ENCODE results near the gene ICE1. TPM values are rescaled to one million over a fixed set of nuclear protein-coding genes. Genes with fewer than 3 reads are reported as not detected.

Gene ICE1
- total RNA-seq, 1 experiment from 2014 or later, result 68.4 TPM

DNA sequence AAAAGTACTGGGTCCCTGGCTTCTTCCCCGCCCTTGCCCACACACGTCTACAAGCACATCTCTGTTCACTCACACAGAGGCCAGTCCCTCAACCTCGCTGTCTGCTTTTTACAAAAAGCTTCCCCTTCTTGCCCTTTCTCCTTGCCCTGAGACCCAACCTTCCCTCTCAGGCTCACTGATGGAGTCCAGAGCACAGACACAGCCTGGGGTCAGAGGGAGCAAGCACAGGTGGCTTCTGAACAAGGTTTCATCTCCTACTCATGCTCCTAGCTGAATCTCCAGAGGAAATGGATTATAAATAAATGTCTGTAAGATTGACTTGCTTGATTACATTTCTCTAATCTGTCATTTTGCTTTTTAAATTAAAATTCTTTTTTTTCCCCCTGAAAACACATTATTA lies 101.8 kb downstream of the ICE1 start:
- H3K4me1 ChIP-seq (replicated peaks; ENCODE audit: insufficient read depth), result no peaks in the 10 kb centered on the region
- H3K9me3 ChIP-seq (ENCODE audit: insufficient read depth, low read depth), result no peaks in the 10 kb centered on the region; the same call in 1 of the 2 replicates
- no peaks in the 10 kb centered on the region for H3F3A ChIP-seq (ENCODE audit: insufficient read depth, low read depth)
- intact Hi-C loops (cut with micrococcal nuclease; ENCODE audit: unreplicated experiment), result no loop called here
- no peak overlapping the region for H3K4me3 ChIP-seq
- no peaks in the 10 kb centered on the region for H3K36me3 ChIP-seq (ENCODE audit: low read depth)
- no peak overlapping the region for H2AFZ ChIP-seq
- BruUV-seq (replicated peaks), result no TSS peak
- no peak overlapping the region for H3K27ac ChIP-seq
- H3K4me2 ChIP-seq, result no peak overlapping the region
- H3K27me3 ChIP-seq (ENCODE audit: insufficient read depth, low read depth), result peaks cover 7% of the 10 kb centered on the region; the same call in 1 of the 2 replicates
- no peak for TF ChIP-seq EZH2 (IDR thresholded peaks at IDR 0.05; ENCODE audit: low read depth)
- TF ChIP-seq, protein P1, sequence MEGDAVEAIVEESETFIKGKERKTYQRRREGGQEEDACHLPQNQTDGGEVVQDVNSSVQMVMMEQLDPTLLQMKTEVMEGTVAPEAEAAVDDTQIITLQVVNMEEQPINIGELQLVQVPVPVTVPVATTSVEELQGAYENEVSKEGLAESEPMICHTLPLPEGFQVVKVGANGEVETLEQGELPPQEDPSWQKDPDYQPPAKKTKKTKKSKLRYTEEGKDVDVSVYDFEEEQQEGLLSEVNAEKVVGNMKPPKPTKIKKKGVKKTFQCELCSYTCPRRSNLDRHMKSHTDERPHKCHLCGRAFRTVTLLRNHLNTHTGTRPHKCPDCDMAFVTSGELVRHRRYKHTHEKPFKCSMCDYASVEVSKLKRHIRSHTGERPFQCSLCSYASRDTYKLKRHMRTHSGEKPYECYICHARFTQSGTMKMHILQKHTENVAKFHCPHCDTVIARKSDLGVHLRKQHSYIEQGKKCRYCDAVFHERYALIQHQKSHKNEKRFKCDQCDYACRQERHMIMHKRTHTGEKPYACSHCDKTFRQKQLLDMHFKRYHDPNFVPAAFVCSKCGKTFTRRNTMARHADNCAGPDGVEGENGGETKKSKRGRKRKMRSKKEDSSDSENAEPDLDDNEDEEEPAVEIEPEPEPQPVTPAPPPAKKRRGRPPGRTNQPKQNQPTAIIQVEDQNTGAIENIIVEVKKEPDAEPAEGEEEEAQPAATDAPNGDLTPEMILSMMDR (conservative IDR thresholded peaks at IDR 0.05), result no peak
- H3K9me2 ChIP-seq (ENCODE audit: insufficient read depth), result no peaks in the 10 kb centered on the region
- H3K79me2 ChIP-seq (ENCODE audit: low read depth), result no peaks in the 10 kb centered on the region
- CTCF ChIA-PET, result no interaction called here
- no peak for DNase-seq
- POLR2A ChIA-PET (ENCODE audit: unreplicated experiment), result no interaction called here
- H4K20me1 ChIP-seq (ENCODE audit: insufficient read depth), result no peaks in the 10 kb centered on the region

GRCh38 chr5:5531371-5531770 lies 108.9 kb downstream of the ICE1 start:
- no peak overlapping the region for H2AFZ ChIP-seq
- no peak for DNase-seq
- H3K9me3 ChIP-seq (ENCODE audit: insufficient read depth, low read depth), result no peaks in the 10 kb centered on the region
- no peaks in the 10 kb centered on the region for H4K20me1 ChIP-seq (ENCODE audit: insufficient read depth)
- no peaks in the 10 kb centered on the region for H3K9me2 ChIP-seq (ENCODE audit: insufficient read depth)
- intact Hi-C loops (cut with micrococcal nuclease; ENCODE audit: unreplicated experiment), result no loop called here
- no peaks in the 10 kb centered on the region for H3K36me3 ChIP-seq (ENCODE audit: low read depth)
- ChIA-PET POLR2A (ENCODE audit: unreplicated experiment) (no interaction called here), CTCF (no interaction called here)
- no peaks in the 10 kb centered on the region for H3K4me1 ChIP-seq (replicated peaks; ENCODE audit: insufficient read depth)
- H3K79me2 ChIP-seq (ENCODE audit: low read depth), result no peaks in the 10 kb centered on the region
- no peaks in the 10 kb centered on the region for H3F3A ChIP-seq (ENCODE audit: insufficient read depth, low read depth)
- H3K27ac ChIP-seq, result no peak overlapping the region
- BruUV-seq (replicated peaks), result no TSS peak
- H3K4me3 ChIP-seq, result no peak overlapping the region
- H3K27me3 ChIP-seq (ENCODE audit: insufficient read depth, low read depth), result peaks cover 54% of the 10 kb centered on the region
- TF ChIP-seq, protein P1 (conservative IDR thresholded peaks at IDR 0.05), result no peak
- no peak for TF ChIP-seq EZH2 (IDR thresholded peaks at IDR 0.05; ENCODE audit: low read depth)
- no peak overlapping the region for H3K4me2 ChIP-seq

DNA sequence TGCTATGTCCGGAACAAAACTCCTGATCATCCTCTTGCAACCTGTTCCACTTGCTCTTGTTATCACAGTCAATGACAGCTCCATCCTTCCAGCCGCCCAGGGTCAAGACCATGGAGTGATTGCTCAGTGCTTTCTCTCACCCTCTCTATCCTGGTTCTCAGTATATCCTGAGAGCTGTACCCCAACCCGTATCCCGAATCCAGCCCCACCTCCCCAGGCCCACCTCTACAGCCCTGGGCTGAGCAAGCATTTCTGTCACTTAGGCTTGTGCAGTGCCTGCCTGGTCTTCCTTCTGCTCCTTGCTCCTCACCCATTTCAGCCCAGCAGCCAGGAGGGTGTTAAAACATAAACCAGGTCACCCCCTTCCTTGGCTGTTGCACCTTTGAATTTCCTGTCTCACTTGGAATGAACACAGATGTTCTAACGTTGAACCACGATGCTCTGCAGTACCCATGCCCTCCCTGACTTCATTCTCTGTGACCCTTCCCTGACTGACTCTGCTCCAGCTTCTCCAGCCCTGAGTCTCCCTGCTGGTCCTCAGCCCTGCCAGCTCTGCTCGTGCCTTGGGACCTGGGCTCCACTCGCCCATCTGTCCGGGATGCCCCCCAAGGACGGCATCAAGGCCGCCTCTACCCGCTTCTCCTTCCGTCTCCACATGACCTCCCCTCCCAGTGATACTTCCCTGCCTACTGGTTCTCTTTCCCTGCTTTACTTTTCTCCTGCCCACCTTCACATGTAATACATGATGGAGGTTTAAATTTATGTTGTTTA lies 110.0 kb downstream of the ICE1 start:
- intact Hi-C loops (cut with micrococcal nuclease; ENCODE audit: unreplicated experiment), result no loop called here
- no peak overlapping the region for H3K4me2 ChIP-seq
- CTCF ChIA-PET, result no interaction called here
- no peaks in the 10 kb centered on the region; the same call in 1 of the 2 replicates for H4K20me1 ChIP-seq (ENCODE audit: insufficient read depth)
- TF ChIP-seq EZH2 (IDR thresholded peaks at IDR 0.05; ENCODE audit: low read depth), result no peak
- TF ChIP-seq, protein P1 (conservative IDR thresholded peaks at IDR 0.05), result no peak
- no peak overlapping the region for H2AFZ ChIP-seq
- no TSS peak for BruUV-seq (replicated peaks)
- no peak overlapping the region for H3K27ac ChIP-seq
- no peaks in the 10 kb centered on the region for H3K79me2 ChIP-seq (ENCODE audit: low read depth)
- no peak overlapping the region for H3K4me3 ChIP-seq
- no peaks in the 10 kb centered on the region for H3K36me3 ChIP-seq (ENCODE audit: low read depth)
- H3K4me1 ChIP-seq (replicated peaks; ENCODE audit: insufficient read depth), result no peaks in the 10 kb centered on the region
- DNase-seq, result no peak
- H3K27me3 ChIP-seq (ENCODE audit: insufficient read depth, low read depth), result peaks cover 65% of the 10 kb centered on the region
- no peaks in the 10 kb centered on the region for H3K9me2 ChIP-seq (ENCODE audit: insufficient read depth)
- H3K9me3 ChIP-seq (ENCODE audit: insufficient read depth, low read depth), result no peaks in the 10 kb centered on the region
- no peaks in the 10 kb centered on the region for H3F3A ChIP-seq (ENCODE audit: insufficient read depth, low read depth)
- POLR2A ChIA-PET (ENCODE audit: unreplicated experiment), result no interaction called here
